Embryonic facial prominence (tissue), 1 donor: ENCODE measurements around the gene SELENOS.

ENCODE experiments used
- DNase-seq: peaks from one replicate; pipeline ENCODE4 v3.0.0-alpha.2; 2016; ENCODE audit errors: extremely low spot score

Gene SELENOS

GRCh38 chr15:101276501-101277037, 716 bp downstream of the SELENOS start:
- no peak for DNase-seq

GRCh38 chr15:101275018-101275417, 2.3 kb downstream of the SELENOS start:
- DNase-seq, result no peak

GRCh38 chr15:101273534-101273933, 3.8 kb downstream of the SELENOS start:
- DNase-seq, result no peak

- DNase-seq, result no peak
These were observed 4.7 kb downstream of the SELENOS start for GRCh38 chr15:101272584-101272983.

GRCh38 chr15:101269479-101270223, 7.6 kb downstream of the SELENOS start:
- no peak for DNase-seq

- no peak for DNase-seq
These were observed 9.8 kb downstream of the SELENOS start for GRCh38 chr15:101267320-101268104.

GRCh38 chr15:101266787-101267186, 10.5 kb downstream of the SELENOS start:
- no peak for DNase-seq

- no peak for DNase-seq
These were observed 11.3 kb downstream of the SELENOS start for GRCh38 chr15:101266034-101266433.

- no peak for DNase-seq
These were observed 12.2 kb downstream of the SELENOS start for GRCh38 chr15:101264911-101265641.

- DNase-seq, result no peak
These were observed 13.3 kb downstream of the SELENOS start for GRCh38 chr15:101264011-101264410.

GRCh38 chr15:101262551-101262950, 14.7 kb downstream of the SELENOS start:
- DNase-seq, result no peak

GRCh38 chr15:101258238-101259144, 18.8 kb downstream of the SELENOS start:
- DNase-seq, result peak; percentile 59

- no peak for DNase-seq
These were observed 20.5 kb downstream of the SELENOS start for GRCh38 chr15:101256757-101257156.

GRCh38 chr15:101255615-101256241, 21.6 kb downstream of the SELENOS start:
- DNase-seq, result no peak

GRCh38 chr15:101255051-101255395, 22.3 kb downstream of the SELENOS start:
- DNase-seq, result no peak

- no peak for DNase-seq
These were observed 22.9 kb downstream of the SELENOS start for GRCh38 chr15:101254157-101255050.

GRCh38 chr15:101252836-101253235, 24.4 kb downstream of the SELENOS start:
- DNase-seq, result no peak

GRCh38 chr15:101251830-101252820, 25.2 kb downstream of the SELENOS start, which contains the start of gene CHSY1:
Gene CHSY1, minus strand, starts transcription at chr15:101252048. Its CDS starts 592 bp downstream, at chr15:101251456.
- DNase-seq, result peak; percentile 66
